ENCODE data around the gene CPLX3. TPM values are rescaled to one million over a fixed set of nuclear protein-coding genes. Genes with fewer than 3 reads are reported as not detected.

CPLX3 gene
- total RNA-seq, 4 donors from 2014 or later: not detected

DNA sequence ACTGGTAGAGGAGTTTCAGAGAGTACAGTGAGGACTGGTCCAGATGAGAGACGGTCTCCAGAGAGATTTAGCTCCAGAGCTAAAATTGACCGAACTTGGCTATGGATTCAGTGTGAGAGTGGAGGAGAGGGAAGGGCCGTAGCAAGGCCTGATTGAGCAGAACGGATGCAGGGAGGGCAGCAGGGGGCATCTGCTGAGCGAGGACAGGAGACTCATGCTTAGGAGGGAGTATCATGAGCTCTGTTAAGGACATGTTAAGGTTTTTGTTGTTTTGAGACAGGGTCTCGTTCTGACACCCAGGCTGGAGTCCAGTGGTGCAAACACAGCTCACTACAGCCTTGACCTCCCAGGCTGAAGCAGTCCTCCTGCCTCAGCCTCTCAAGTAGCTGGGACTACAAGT lies 21.5 kb upstream of the CPLX3 start:
- Histone ChIP-seq H3K4me1 (peaks cover 0 to 24% (median 12%) of the 10 kb centered on the region in 4 donors), H3K4me3 (no peak overlapping the region), H3K27ac (no peak overlapping the region), H3K27me3 (no peaks in the 10 kb centered on the region), H3K36me3 (peaks cover 0 to 35% (median 0%) of the 10 kb centered on the region in 3 donors), H3K9me3 (no peaks in the 10 kb centered on the region)
- no peak for TF ChIP-seq POLR2A (IDR thresholded peaks at IDR 0.05)
- TF ChIP-seq, protein P1, sequence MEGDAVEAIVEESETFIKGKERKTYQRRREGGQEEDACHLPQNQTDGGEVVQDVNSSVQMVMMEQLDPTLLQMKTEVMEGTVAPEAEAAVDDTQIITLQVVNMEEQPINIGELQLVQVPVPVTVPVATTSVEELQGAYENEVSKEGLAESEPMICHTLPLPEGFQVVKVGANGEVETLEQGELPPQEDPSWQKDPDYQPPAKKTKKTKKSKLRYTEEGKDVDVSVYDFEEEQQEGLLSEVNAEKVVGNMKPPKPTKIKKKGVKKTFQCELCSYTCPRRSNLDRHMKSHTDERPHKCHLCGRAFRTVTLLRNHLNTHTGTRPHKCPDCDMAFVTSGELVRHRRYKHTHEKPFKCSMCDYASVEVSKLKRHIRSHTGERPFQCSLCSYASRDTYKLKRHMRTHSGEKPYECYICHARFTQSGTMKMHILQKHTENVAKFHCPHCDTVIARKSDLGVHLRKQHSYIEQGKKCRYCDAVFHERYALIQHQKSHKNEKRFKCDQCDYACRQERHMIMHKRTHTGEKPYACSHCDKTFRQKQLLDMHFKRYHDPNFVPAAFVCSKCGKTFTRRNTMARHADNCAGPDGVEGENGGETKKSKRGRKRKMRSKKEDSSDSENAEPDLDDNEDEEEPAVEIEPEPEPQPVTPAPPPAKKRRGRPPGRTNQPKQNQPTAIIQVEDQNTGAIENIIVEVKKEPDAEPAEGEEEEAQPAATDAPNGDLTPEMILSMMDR (IDR thresholded peaks at IDR 0.05): no peak
- DNase-seq: no peak

GRCh38 chr15:74807282-74807681 lies 19.1 kb upstream of the CPLX3 start:
- H3K27ac ChIP-seq: peak overlapping the region in 1 of 4 donors; percentile 35
- DNase-seq: no peak
- TF ChIP-seq POLR2A (IDR thresholded peaks at IDR 0.05): no peak
- TF ChIP-seq, protein P1 (IDR thresholded peaks at IDR 0.05): no peak
- H3K4me3 ChIP-seq: no peak overlapping the region
- H3K27me3 ChIP-seq: no peaks in the 10 kb centered on the region
- no peaks in the 10 kb centered on the region for H3K9me3 ChIP-seq
- H3K36me3 ChIP-seq: peaks cover 0 to 15% (median 0%) of the 10 kb centered on the region in 3 donors
- peaks cover 0 to 13% (median 4%) of the 10 kb centered on the region in 4 donors for H3K4me1 ChIP-seq

GRCh38 chr15:74808078-74808839 lies 18.2 kb upstream of the CPLX3 start:
- Histone ChIP-seq H3K27ac (peak overlapping the region in 2 of 4 donors; percentile 5 to 56), H3K9me3 (no peaks in the 10 kb centered on the region), H3K27me3 (no peaks in the 10 kb centered on the region), H3K4me1 (peaks cover 0 to 13% (median 4%) of the 10 kb centered on the region in 4 donors), H3K4me3 (no peak overlapping the region), H3K36me3 (peaks cover 0 to 6% (median 0%) of the 10 kb centered on the region in 3 donors)
- peak in 2 of 3 donors; percentile 82 to 83 for DNase-seq
- TF ChIP-seq POLR2A (IDR thresholded peaks at IDR 0.05): no peak
- TF ChIP-seq, protein P1 (IDR thresholded peaks at IDR 0.05): no peak

GRCh38 chr15:74808840-74809229 lies 17.6 kb upstream of the CPLX3 start:
- no peak overlapping the region for H3K4me3 ChIP-seq
- peak overlapping the region in 1 of 4 donors; percentile 56 for H3K27ac ChIP-seq
- H3K4me1 ChIP-seq: peaks cover 0 to 13% (median 4%) of the 10 kb centered on the region in 4 donors
- no peak for TF ChIP-seq POLR2A (IDR thresholded peaks at IDR 0.05)
- TF ChIP-seq, protein P1 (IDR thresholded peaks at IDR 0.05): peak in 1 of 6 experiments; percentile 9
- no peaks in the 10 kb centered on the region for H3K36me3 ChIP-seq
- DNase-seq: no peak
- no peaks in the 10 kb centered on the region for H3K9me3 ChIP-seq
- H3K27me3 ChIP-seq: no peaks in the 10 kb centered on the region

- no peaks in the 10 kb centered on the region for H3K27me3 ChIP-seq
- no peak overlapping the region for H3K4me3 ChIP-seq
- no peaks in the 10 kb centered on the region for H3K36me3 ChIP-seq
- TF ChIP-seq, protein P1 (IDR thresholded peaks at IDR 0.05): no peak
- TF ChIP-seq POLR2A (IDR thresholded peaks at IDR 0.05): no peak
- H3K4me1 ChIP-seq: peaks cover 0 to 13% (median 4%) of the 10 kb centered on the region in 4 donors
- DNase-seq: no peak
- H3K9me3 ChIP-seq: no peaks in the 10 kb centered on the region
- H3K27ac ChIP-seq: no peak overlapping the region
Observed at GRCh38 chr15:74809242-74809641, 17.2 kb upstream of the CPLX3 start.
